Loucy (cell line): Measurements from ENCODE around the gene ARMH2.

Source experiments
- H2AFZ ChIP-seq: fragments of 200-600 bp; sonication (generic); 2 replicates; pipeline ENCODE4 v1.6.0; 2016; ENCODE audit warnings: antibody characterized with exemption, mild to moderate bottlenecking, low read length, moderate library complexity
- H3F3A ChIP-seq: fragments of 200-600 bp; 2 replicates; pipeline ENCODE4 v1.6.0; 2016; ENCODE audit warnings: antibody characterized with exemption, low read depth, mild to moderate bottlenecking
- H3K27me3 ChIP-seq: fragments of 200-600 bp; sonication (generic); 2 replicates; pipeline ENCODE4 v1.6.1; 2014; ENCODE audit warnings: low read length, mild to moderate bottlenecking; ENCODE audit not compliant: insufficient read depth, poor library complexity, severe bottlenecking
- H3K36me3 ChIP-seq: fragments of 200-600 bp; sonication (generic); 2 replicates; pipeline ENCODE4 v1.6.1; 2016; ENCODE audit warnings: low read length; ENCODE audit not compliant: insufficient read depth
- H3K4me1 ChIP-seq: fragments of 200-600 bp; sonication (generic); 2 replicates; pipeline ENCODE4 v1.5.1; 2014; ENCODE audit warnings: low read length, mild to moderate bottlenecking; ENCODE audit not compliant: insufficient read depth, poor library complexity, severe bottlenecking
- H3K4me2 ChIP-seq: fragments of 200-600 bp; sonication (generic); 2 replicates; pipeline ENCODE4 v1.6.0; 2014; ENCODE audit warnings: antibody characterized with exemption, low read length, low read depth, mild to moderate bottlenecking; ENCODE audit not compliant: poor library complexity, severe bottlenecking
- H3K4me3 ChIP-seq: fragments of 200-600 bp; sonication (generic); 2 replicates; pipeline ENCODE4 v1.5.1; 2014; ENCODE audit warnings: low read length, mild to moderate bottlenecking, mixed read lengths; ENCODE audit not compliant: poor library complexity, severe bottlenecking
- H3K79me2 ChIP-seq: fragments of 200-600 bp; sonication (generic); 2 replicates; pipeline ENCODE4 v1.6.1; 2014; ENCODE audit warnings: low read length; ENCODE audit not compliant: insufficient read depth
- H3K9ac ChIP-seq: fragments of 200-600 bp; sonication (generic); 2 replicates; pipeline ENCODE4 v1.6.0; 2014; ENCODE audit warnings: mild to moderate bottlenecking, low read depth, low read length, moderate library complexity; ENCODE audit not compliant: poor library complexity, severe bottlenecking
- H3K9me2 ChIP-seq: fragments of 200-600 bp; sonication (generic); replicated peaks from 2 replicates; pipeline ENCODE4 v1.6.1; 2016; ENCODE audit warnings: low read depth, low read length, mixed read lengths
- H3K9me3 ChIP-seq: fragments of 200-600 bp; sonication (generic); 2 replicates; pipeline ENCODE4 v1.6.1; 2014; ENCODE audit warnings: mild to moderate bottlenecking, antibody characterized with exemption, low read length, low read depth; ENCODE audit not compliant: insufficient read depth
- H4K20me1 ChIP-seq: fragments of 200-600 bp; sonication (generic); 2 replicates; pipeline ENCODE4 v1.6.0; 2014; ENCODE audit warnings: antibody characterized with exemption, low read length, mild to moderate bottlenecking; ENCODE audit not compliant: insufficient read depth, poor library complexity, severe bottlenecking
- CTCF ChIP-seq: fragments of 200-600 bp; sonication (generic); conservative IDR thresholded peaks from 2 replicates; pipeline ENCODE4 v1.5.1; 2014; ENCODE audit warnings: mild to moderate bottlenecking, antibody characterized with exemption, low read length
- EZH2phosphoT487 ChIP-seq: fragments of 200-600 bp; IDR thresholded peaks from 2 replicates; pipeline ENCODE4 v1.6.1; 2018; ENCODE audit warnings: antibody characterized with exemption, mild to moderate bottlenecking, moderate library complexity, borderline replicate concordance

Gene ARMH2

GRCh38 chr6:24818346-24818745 lies 19.6 kb upstream of the ARMH2 start:
- no peaks in the 10 kb centered on the region for H3K9me2 ChIP-seq
- H2AFZ ChIP-seq: no peak overlapping the region
- H3K4me2 ChIP-seq: no peak overlapping the region
- no peaks in the 10 kb centered on the region for H3K9me3 ChIP-seq
- TF ChIP-seq EZH2phosphoT487 (no peak), CTCF (no peak)
- H3K79me2 ChIP-seq: no peaks in the 10 kb centered on the region
- no peaks in the 10 kb centered on the region for H3K4me1 ChIP-seq
- no peak overlapping the region for H3K9ac ChIP-seq
- H3F3A ChIP-seq: no peaks in the 10 kb centered on the region
- peaks cover 27% of the 10 kb centered on the region for H3K36me3 ChIP-seq
- H3K27me3 ChIP-seq: no peaks in the 10 kb centered on the region
- H3K4me3 ChIP-seq: no peak overlapping the region
- H4K20me1 ChIP-seq: no peaks in the 10 kb centered on the region

- Histone ChIP-seq H3K9ac (no peak overlapping the region), H3K79me2 (no peaks in the 10 kb centered on the region), H3K4me3 (no peak overlapping the region), H2AFZ (no peak overlapping the region), H3K36me3 (peaks cover 42% of the 10 kb centered on the region; the same call in 1 of the 2 replicates), H3K4me2 (no peak overlapping the region), H3K27me3 (no peaks in the 10 kb centered on the region), H4K20me1 (no peaks in the 10 kb centered on the region), H3K9me3 (no peaks in the 10 kb centered on the region), H3F3A (no peaks in the 10 kb centered on the region), H3K4me1 (no peaks in the 10 kb centered on the region), H3K9me2 (no peaks in the 10 kb centered on the region)
- TF ChIP-seq EZH2phosphoT487: no peak
- TF ChIP-seq CTCF: no peak
These were observed 11.0 kb upstream of the ARMH2 start for GRCh38 chr6:24809728-24810127.

GRCh38 chr6:24807584-24807983 lies 8.9 kb upstream of the ARMH2 start:
- Histone ChIP-seq H3K4me1 (no peaks in the 10 kb centered on the region), H3K36me3 (peaks cover 51% of the 10 kb centered on the region; the same call in 1 of the 2 replicates), H4K20me1 (no peaks in the 10 kb centered on the region), H3K4me2 (no peak overlapping the region), H3F3A (no peaks in the 10 kb centered on the region), H3K4me3 (no peak overlapping the region), H3K9ac (no peak overlapping the region), H3K27me3 (no peaks in the 10 kb centered on the region), H3K79me2 (no peaks in the 10 kb centered on the region), H3K9me3 (no peaks in the 10 kb centered on the region), H2AFZ (no peak overlapping the region), H3K9me2 (no peaks in the 10 kb centered on the region)
- TF ChIP-seq CTCF (no peak), EZH2phosphoT487 (no peak)
